Tibial nerve (tissue), 4 donors: ENCODE results near the gene CREM. TPM values are rescaled to one million over a fixed set of nuclear protein-coding genes. Genes with fewer than 3 reads are reported as not detected.

Source experiments
- DNase-seq, 2 donors: peaks; one replicate each; pipeline ENCODE4 v3.0.0-alpha.2; 2019; ENCODE audit warnings: low spot score in 2 of 2
- H3K27ac ChIP-seq, 4 donors: fragments of 200-600 bp; sonication (generic) in 3 of 4; one replicate each; pipeline ENCODE4 v1.5.1; 2017 to 2019; ENCODE audit warnings: mild to moderate bottlenecking in 1 of 4
- H3K27me3 ChIP-seq, 2 donors: fragments of 200-600 bp; sonication (generic) in 1 of 2; one replicate each; pipeline versions ENCODE4 v1.5.1 to v1.6.0; 2017 to 2019
- H3K36me3 ChIP-seq, 3 donors: fragments of 200-600 bp; sonication (generic); one replicate each; pipeline ENCODE4 v1.5.1; 2018 to 2019
- H3K4me1 ChIP-seq, 4 donors: fragments of 200-600 bp; sonication (generic) in 3 of 4; one replicate each; pipeline ENCODE4 v1.5.1; 2017 to 2019
- H3K4me3 ChIP-seq, 4 donors: fragments of 200-600 bp; sonication (generic) in 3 of 4; one replicate each; pipeline ENCODE4 v1.5.1; 2017 to 2019; ENCODE audit warnings: mild to moderate bottlenecking in 1 of 4, moderate library complexity in 1 of 4
- H3K9me3 ChIP-seq, 4 donors: fragments of 200-600 bp; sonication (generic) in 3 of 4; one replicate each; pipeline ENCODE4 v1.5.1; 2017 to 2019
- CTCF ChIP-seq, 5 experiments: fragments of 200-600 bp in 3 of 5; fragments of 450-650 bp in 2 of 5; sonication (generic) in 3 of 5; IDR thresholded peaks; one replicate each; pipeline ENCODE4 v1.5.1; 2016 to 2019; ENCODE audit warnings: antibody characterized with exemption in 5 of 5, mild to moderate bottlenecking in 3 of 5, moderate library complexity in 2 of 5
- EP300 ChIP-seq, 2 donors: sonication (generic); formaldehyde crosslinking; IDR thresholded peaks; one replicate each; pipeline ENCODE4 v1.6.1; 2017; ENCODE audit warnings: antibody characterized with exemption in 2 of 2, mild to moderate bottlenecking in 1 of 2
- POLR2A ChIP-seq, 2 donors: fragments of 450-650 bp; IDR thresholded peaks; one replicate each; pipeline ENCODE4 v1.6.1; 2017; ENCODE audit warnings: antibody characterized with exemption in 2 of 2, mild to moderate bottlenecking in 2 of 2, moderate library complexity in 2 of 2
- WGBS, 2 donors: methylation state at CpG; one replicate each; pipeline ENCODE4 v1.1.5; 2018; 5-methylcytosine and 5-hydroxymethylcytosine counted together
- small RNA-seq: library from RNA; depleted of rRNA; stranded (forward); fragments of <200 nt; gene quantifications from one replicate; pipeline ENCODE3, GENCODE V24; 2016
- total RNA-seq, 4 donors: library from RNA; depleted of rRNA; stranded (reverse); fragments of >200 nt; gene quantifications; one replicate each; pipeline ENCODE4 v1.1.0, GENCODE V29; 2016

CREM gene
- total RNA-seq, 4 donors from 2014 or later, result 27.3 to 41.7 (median 36.1) TPM

GRCh38 chr10:35257057-35257983, 130.7 kb downstream of the CREM start:
- H3K27me3 ChIP-seq, result no peaks in the 10 kb centered on the region
- WGBS, 2 donors, result 88 to 91% methylated on average over 3 of the region's 3 CpGs

GRCh38 chr10:35259769-35260397, 133.2 kb downstream of the CREM start:
- Histone ChIP-seq H3K27me3 (no peaks in the 10 kb centered on the region), H3K4me3 (no peak overlapping the region), H3K4me1 (no peaks in the 10 kb centered on the region), H3K27ac (no peak overlapping the region), H3K9me3 (peaks cover 0 to 26% (median 0%) of the 10 kb centered on the region in 4 donors), H3K36me3 (no peaks in the 10 kb centered on the region)
- TF ChIP-seq EP300 (IDR thresholded peaks at IDR 0.05) (no peak), CTCF (IDR thresholded peaks at IDR 0.05) (no peak), POLR2A (IDR thresholded peaks at IDR 0.05) (no peak)
- WGBS, 2 donors, result 60% methylated on average over 3 of the region's 3 CpGs
- no peak for DNase-seq

More at GRCh38 chr10:35257057-35257983, 130.7 kb downstream of the CREM start:
- Histone ChIP-seq H3K36me3 (no peaks in the 10 kb centered on the region), H3K27ac (no peak overlapping the region), H3K4me1 (no peaks in the 10 kb centered on the region), H3K4me3 (no peak overlapping the region), H3K9me3 (peaks cover 0 to 22% (median 0%) of the 10 kb centered on the region in 4 donors)
- DNase-seq, result no peak
- no peak for TF ChIP-seq CTCF (IDR thresholded peaks at IDR 0.05)
- no peak for TF ChIP-seq POLR2A (IDR thresholded peaks at IDR 0.05)
- TF ChIP-seq EP300 (IDR thresholded peaks at IDR 0.05), result no peak

GRCh38 chr10:35262436-35262835, 135.8 kb downstream of the CREM start:
- H3K36me3 ChIP-seq, result no peaks in the 10 kb centered on the region
- no peak overlapping the region for H3K4me3 ChIP-seq
- no peaks in the 10 kb centered on the region for H3K4me1 ChIP-seq
- no peaks in the 10 kb centered on the region for H3K27me3 ChIP-seq
- WGBS, 2 donors, result 92 to 98% methylated on average over 5 of the region's 5 CpGs
- peaks cover 0 to 19% (median 0%) of the 10 kb centered on the region in 4 donors for H3K9me3 ChIP-seq
- DNase-seq, result no peak
- TF ChIP-seq EP300 (IDR thresholded peaks at IDR 0.05) (no peak), CTCF (IDR thresholded peaks at IDR 0.05) (no peak), POLR2A (IDR thresholded peaks at IDR 0.05) (no peak)
- H3K27ac ChIP-seq, result no peak overlapping the region

Small RNA genes within 50 kb of the gene (small RNA-seq; reads per million reads assigned to genes)
- gene MIR3611, result not detected
- gene RNU6-1167P, result not detected
- gene RNU6-794P, result not detected
- not detected for gene RNU7-77P

Other genes starting within 250 kb of the CREM start
- gene CUL2, start 36.5 kb upstream of the CREM start, total RNA-seq, result 10 to 100 TPM; 12.0 to 23.8 (median 13.3) TPM
- 10 to 100 TPM; 24.3 to 27.6 (median 26.5) TPM for gene CCNY, start 209.7 kb downstream of the CREM start, total RNA-seq